KOPT-K1 (cell line): Measurements from ENCODE around the gene EIF1AD.
"Not testable (repeated sequence)": the region's sequence is repeated elsewhere in the genome, so short reads cannot be mapped to it uniquely, and the experiment has no call there.

Experiments
- H3K27ac ChIP-seq: fragments of 200-600 bp; sonication (generic); 2 replicates; pipeline ENCODE4 v1.5.1; 2016; ENCODE audit warnings: antibody characterized with exemption, mild to moderate bottlenecking, low read depth, low read length; ENCODE audit not compliant: poor library complexity, severe bottlenecking
- H3K36me3 ChIP-seq: fragments of 200-600 bp; sonication (generic); 2 replicates; pipeline ENCODE4 v1.5.1; 2017; ENCODE audit warnings: antibody characterized with exemption, mild to moderate bottlenecking, low read length, moderate library complexity; ENCODE audit not compliant: insufficient read depth
- H3K9me3 ChIP-seq: fragments of 200-600 bp; sonication (generic); 2 replicates; pipeline ENCODE4 v1.5.1; 2017; ENCODE audit warnings: antibody characterized with exemption, low read length, mild to moderate bottlenecking; ENCODE audit not compliant: insufficient read depth, poor library complexity, severe bottlenecking

Gene EIF1AD

GRCh38 chr11:65952052-65952521 lies 49.9 kb downstream of the EIF1AD start:
- H3K9me3 ChIP-seq = no peaks in the 10 kb centered on the region
- no peak overlapping the region for H3K27ac ChIP-seq
- no peaks in the 10 kb centered on the region for H3K36me3 ChIP-seq

- not testable (repeated sequence) for H3K36me3 ChIP-seq, H3K27ac ChIP-seq, H3K9me3 ChIP-seq
Observed at GRCh38 chr11:65951641-65952040, 50.3 kb downstream of the EIF1AD start.

GRCh38 chr11:65950711-65951110 lies 51.2 kb downstream of the EIF1AD start:
- not testable (repeated sequence) for H3K27ac ChIP-seq, H3K9me3 ChIP-seq, H3K36me3 ChIP-seq

- Histone ChIP-seq H3K36me3 (no peaks in the 10 kb centered on the region), H3K9me3 (no peaks in the 10 kb centered on the region), H3K27ac (no peak overlapping the region)
Observed at GRCh38 chr11:65947603-65948125, 54.3 kb downstream of the EIF1AD start.

- Histone ChIP-seq H3K36me3 (no peaks in the 10 kb centered on the region), H3K27ac (no peak overlapping the region), H3K9me3 (no peaks in the 10 kb centered on the region)
Observed at GRCh38 chr11:65947133-65947532, 54.8 kb downstream of the EIF1AD start.

- H3K36me3 ChIP-seq = no peaks in the 10 kb centered on the region
- no peaks in the 10 kb centered on the region for H3K9me3 ChIP-seq
- no peak overlapping the region for H3K27ac ChIP-seq
Observed at GRCh38 chr11:65946655-65947054, 55.3 kb downstream of the EIF1AD start.
